GM23338 (cell line): ENCODE results near the gene SLC6A11. TPM values are rescaled to one million over a fixed set of nuclear protein-coding genes. Genes with fewer than 3 reads are reported as not detected.

Experiments used
- ATAC-seq: fragments of 200-7000 bp; cut with Tn5 transposase; 3 replicates; pipeline ENCODE4 v1.9.1; 2020
- DNase-seq: peaks from one replicate; pipeline ENCODE4 v3.0.0-alpha.2; 2015; ENCODE audit warnings: low spot score
- H2AFZ ChIP-seq: fragments of 200-600 bp; sonication (generic); 2 replicates; pipeline ENCODE4 v1.8.0; 2016; ENCODE audit warnings: antibody characterized with exemption, mild to moderate bottlenecking, moderate library complexity
- H3F3A ChIP-seq: fragments of 200-600 bp; sonication (generic); replicated peaks from 2 replicates; pipeline ENCODE4 v1.8.0; 2017; ENCODE audit warnings: antibody characterized with exemption, mixed run types, low read depth
- H3K27ac ChIP-seq: fragments of 200-600 bp; sonication (generic); 2 replicates; pipeline ENCODE4 v1.6.1; 2016; ENCODE audit warnings: low read depth
- H3K27me3 ChIP-seq: fragments of 200-600 bp; sonication (generic); 2 replicates; pipeline ENCODE4 v1.8.0; 2016; ENCODE audit warnings: mild to moderate bottlenecking, mixed run types, moderate library complexity; ENCODE audit not compliant: insufficient read depth
- H3K36me3 ChIP-seq: fragments of 200-600 bp; sonication (generic); 2 replicates; pipeline ENCODE4 v1.8.0; 2016; ENCODE audit warnings: mild to moderate bottlenecking; ENCODE audit not compliant: insufficient read depth
- H3K4me1 ChIP-seq: fragments of 200-600 bp; sonication (generic); 2 replicates; pipeline ENCODE4 v1.8.0; 2016; ENCODE audit warnings: mild to moderate bottlenecking, moderate library complexity; ENCODE audit not compliant: insufficient read depth
- H3K4me2 ChIP-seq: fragments of 200-600 bp; sonication (generic); 2 replicates; pipeline ENCODE4 v1.7.1; 2017; ENCODE audit warnings: mixed run types
- H3K4me3 ChIP-seq: fragments of 200-600 bp; sonication (generic); 2 replicates; pipeline ENCODE4 v1.6.1; 2016; ENCODE audit warnings: mixed run types
- H3K79me2 ChIP-seq: fragments of 200-600 bp; sonication (generic); replicated peaks from 2 replicates; pipeline ENCODE4 v1.8.0; 2017; ENCODE audit warnings: mild to moderate bottlenecking; ENCODE audit not compliant: insufficient read depth
- H3K9me2 ChIP-seq: fragments of 200-600 bp; sonication (generic); 2 replicates; pipeline ENCODE4 v1.8.0; 2017; ENCODE audit not compliant: insufficient read depth
- H4K20me1 ChIP-seq: fragments of 200-600 bp; sonication (generic); replicated peaks from 2 replicates; pipeline ENCODE4 v1.8.0; 2017; ENCODE audit warnings: mild to moderate bottlenecking; ENCODE audit not compliant: insufficient read depth
- H3K27ac Mint-ChIP-seq: 2 replicates; pipeline ENCODE4 v1.8.0; 2020; ENCODE audit warnings: inconsistent platforms, mild to moderate bottlenecking, moderate library complexity, mixed read lengths
- H3K27me3 Mint-ChIP-seq: 3 replicates; pipeline ENCODE4 v1.8.0; 2022; ENCODE audit warnings: low read depth, mild to moderate bottlenecking, moderate library complexity, mixed read lengths, inconsistent platforms; ENCODE audit not compliant: insufficient read depth, poor library complexity
- H3K36me3 Mint-ChIP-seq: 3 replicates; pipeline ENCODE4 v1.8.0; 2021; ENCODE audit warnings: low read depth, mild to moderate bottlenecking, inconsistent platforms, moderate library complexity, mixed read lengths
- H3K4me1 Mint-ChIP-seq: 3 replicates; pipeline ENCODE4 v1.8.0; 2020; ENCODE audit warnings: mild to moderate bottlenecking, inconsistent platforms, mixed read lengths
- H3K4me3 Mint-ChIP-seq: 3 replicates; pipeline ENCODE4 v1.8.0; 2021; ENCODE audit warnings: moderate library complexity, mild to moderate bottlenecking, inconsistent platforms, mixed read lengths
- H3K9me3 Mint-ChIP-seq: 3 replicates; pipeline ENCODE4 v1.8.0; 2020; ENCODE audit warnings: moderate library complexity, mild to moderate bottlenecking, inconsistent platforms, mixed read lengths
- CREB1 ChIP-seq: fragments of 250-450 bp; sonication (Bioruptor Pico); IDR thresholded peaks from 2 replicates; pipeline ENCODE4 v1.5.0; 2020; ENCODE audit warnings: low read depth, mild to moderate bottlenecking, moderate library complexity
- ETS1 ChIP-seq: IDR thresholded peaks from 2 replicates; pipeline ENCODE4 v1.6.1; 2016; ENCODE audit warnings: antibody characterized with exemption
- EZH2 ChIP-seq: fragments of 200-600 bp; sonication (generic); IDR thresholded peaks from one replicate; pipeline ENCODE4 v1.8.0; 2017; ENCODE audit warnings: antibody characterized with exemption, mild to moderate bottlenecking, low read depth; ENCODE audit not compliant: unreplicated experiment
- EZH2phosphoT487 ChIP-seq: fragments of 200-600 bp; sonication (generic); IDR thresholded peaks from one replicate; pipeline ENCODE4 v1.8.1; 2018; ENCODE audit warnings: antibody characterized with exemption; ENCODE audit not compliant: unreplicated experiment
- JUNB ChIP-seq: IDR thresholded peaks from one replicate; pipeline ENCODE4 v1.6.1; 2016; ENCODE audit warnings: antibody characterized with exemption; ENCODE audit not compliant: unreplicated experiment
- NANOG ChIP-seq: IDR thresholded peaks from 2 replicates; pipeline ENCODE4 v1.6.1; 2016; ENCODE audit warnings: antibody characterized with exemption, borderline replicate concordance
- POLR2AphosphoS5 ChIP-seq: IDR thresholded peaks from 2 replicates; pipeline ENCODE4 v1.6.1; 2016; ENCODE audit warnings: antibody characterized with exemption, low read depth
- REST ChIP-seq: IDR thresholded peaks from one replicate; pipeline ENCODE4 v1.6.1; 2018; ENCODE audit warnings: antibody characterized with exemption; ENCODE audit not compliant: unreplicated experiment
- STAT1 ChIP-seq: IDR thresholded peaks from one replicate; pipeline ENCODE4 v1.6.1; 2016; ENCODE audit warnings: antibody characterized with exemption; ENCODE audit not compliant: unreplicated experiment
- ZNF114 ChIP-seq: fragments of 250-450 bp; sonication (Bioruptor Pico); IDR thresholded peaks from 2 replicates; pipeline ENCODE4 v1.5.0; 2020; ENCODE audit warnings: mild to moderate bottlenecking, moderate library complexity
- ZNF331 ChIP-seq: fragments of 250-450 bp; sonication (Bioruptor Pico); IDR thresholded peaks from 2 replicates; pipeline ENCODE4 v1.5.0; 2020; ENCODE audit warnings: low read depth, mild to moderate bottlenecking, moderate library complexity
- ZNF462 ChIP-seq: fragments of 250-450 bp; sonication (Bioruptor Pico); IDR thresholded peaks from 2 replicates; pipeline ENCODE4 v1.5.0; 2020; ENCODE audit warnings: mild to moderate bottlenecking, moderate library complexity
- polyA plus RNA-seq: library from polyadenylated mRNA; unstranded; fragments of >200 nt; fragmentation: Nextera tagmentation; extraction: Ambion mirVana; gene quantifications from 2 replicates; pipeline ENCODE4 v1.2.1, GENCODE V29; 2016
- total RNA-seq: library from RNA; depleted of rRNA; stranded (reverse); fragments of >200 nt; shearing (Covaris generic); gene quantifications from 2 replicates; pipeline ENCODE4 v1.2.3, GENCODE V29; 2014

The SLC6A11 gene
- total and polyA plus RNA-seq, 2 experiments from 2014 or later: 0.47 to 1.1 TPM

- TF ChIP-seq ZNF462 (CRISPR knock-in tag) (no peak), ZNF331 (CRISPR knock-in tag) (no peak)
Observed at GRCh38 chr3:10852066-10852808, 36.2 kb downstream of the SLC6A11 start (continued).

GRCh38 chr3:10855083-10855870 is 39.2 kb downstream of the SLC6A11 start:
- Histone ChIP-seq H4K20me1 (no peaks in the 10 kb centered on the region), H3K4me3 (no peak overlapping the region), H2AFZ (no peak overlapping the region), H3K79me2 (no peaks in the 10 kb centered on the region), H3K27me3 (no peaks in the 10 kb centered on the region), H3K4me2 (no peak overlapping the region), H3F3A (no peaks in the 10 kb centered on the region), H3K4me1 (no peaks in the 10 kb centered on the region), H3K27ac (no peak overlapping the region), H3K9me2 (no peaks in the 10 kb centered on the region), H3K36me3 (no peaks in the 10 kb centered on the region)
- Mint-ChIP-seq H3K27me3 (peaks cover 2% of the 10 kb centered on the region), H3K27ac (no peak overlapping the region), H3K9me3 (peaks cover 9% of the 10 kb centered on the region; the same call in 2 of the 3 replicates), H3K4me1 (peaks cover 3% of the 10 kb centered on the region; the same call in 2 of the 3 replicates), H3K4me3 (no peak overlapping the region), H3K36me3 (peaks cover 4% of the 10 kb centered on the region; the same call in 1 of the 3 replicates)
- ATAC-seq (no peak), DNase-seq (no peak)
- no peak for TF ChIP-seq STAT1
- no peak for TF ChIP-seq ZNF114 (CRISPR knock-in tag)
- TF ChIP-seq EZH2phosphoT487: no peak
- TF ChIP-seq JUNB: no peak
- no peak for TF ChIP-seq ZNF331 (CRISPR knock-in tag)
- no peak for TF ChIP-seq CREB1
- no peak for TF ChIP-seq NANOG
- no peak for TF ChIP-seq POLR2AphosphoS5
- no peak for TF ChIP-seq REST
- no peak for TF ChIP-seq EZH2
- TF ChIP-seq ETS1: no peak
